IMR-90 (cell line): Measurements from ENCODE around the gene TRAF3. TPM values are rescaled to one million over a fixed set of nuclear protein-coding genes. Genes with fewer than 3 reads are reported as not detected.

Experiments used
- ATAC-seq: fragments of 200-7000 bp; cut with Tn5 transposase; 2 replicates; pipeline ENCODE4 v1.9.1; 2020; ENCODE audit warnings: low read depth, mild to moderate bottlenecking, moderate library complexity
- BruUV-seq: library from RNA; stranded (reverse); fragments of 400-500 nt; replicated peaks from 2 replicates; lab custom pipeline; 2021; lab: Mats Ljungman, UMichigan
- CTCF ChIA-PET: fragments of 300-600 bp; formaldehyde crosslinking; extraction: SDS; loops from one replicate; lab custom pipeline; 2021; ENCODE audit warnings: antibody characterized with exemption; lab: Yijun Ruan, JAX
- POLR2A ChIA-PET: fragments of 300-600 bp; sonication (Branson Sonifier 250); formaldehyde crosslinking; loops from one replicate; lab custom pipeline; 2022; ENCODE audit warnings: antibody characterized with exemption; ENCODE audit not compliant: unreplicated experiment; lab: Charles Lee
- DNase-seq: peaks from one replicate; pipeline ENCODE4 v3.0.0; 2013
- H2AFZ ChIP-seq: replicated peaks from 2 replicates; pipeline ENCODE3; 2013; ENCODE audit warnings: low read length, mild to moderate bottlenecking; ENCODE audit not compliant: poor library complexity
- H2AK5ac ChIP-seq: 2 replicates; pipeline ENCODE4 v1.6.1; 2013; ENCODE audit warnings: low read depth, low read length, inconsistent platforms
- H2AK9ac ChIP-seq: replicated peaks from 2 replicates; pipeline ENCODE3; 2013; ENCODE audit warnings: mild to moderate bottlenecking, low read depth, low read length, moderate library complexity; ENCODE audit not compliant: poor library complexity
- H2BK120ac ChIP-seq: 2 replicates; pipeline ENCODE4 v1.6.1; 2013; ENCODE audit warnings: low read depth, low read length, inconsistent platforms
- H2BK15ac ChIP-seq: 3 replicates; pipeline ENCODE4 v1.6.1; 2013; ENCODE audit warnings: low read depth, low read length, inconsistent platforms
- H2BK20ac ChIP-seq: 2 replicates; pipeline ENCODE4 v1.6.1; 2013; ENCODE audit warnings: low read depth, mild to moderate bottlenecking, inconsistent platforms, low read length, moderate library complexity
- H2BK5ac ChIP-seq: 2 replicates; pipeline ENCODE4 v1.6.1; 2013; ENCODE audit warnings: mild to moderate bottlenecking, low read depth, low read length, inconsistent platforms; ENCODE audit not compliant: poor library complexity, severe bottlenecking
- H3K14ac ChIP-seq: replicated peaks from 2 replicates; pipeline ENCODE4 v1.6.1; 2013; ENCODE audit warnings: low read depth, low read length, inconsistent platforms
- H3K18ac ChIP-seq: 2 replicates; pipeline ENCODE4 v1.6.1; 2013; ENCODE audit warnings: low read depth, low read length, control low read depth
- H3K23ac ChIP-seq: 2 replicates; pipeline ENCODE4 v1.6.1; 2013; ENCODE audit warnings: low read depth, low read length, inconsistent platforms
- H3K27ac ChIP-seq: 2 replicates; pipeline ENCODE4 v1.5.1; 2013; ENCODE audit warnings: mild to moderate bottlenecking, control low read depth, low read length; ENCODE audit not compliant: insufficient read depth
- H3K27me3 ChIP-seq: 2 replicates; pipeline ENCODE4 v1.6.1; 2013; ENCODE audit warnings: low read length; ENCODE audit not compliant: control insufficient read depth, insufficient read depth
- H3K36me3 ChIP-seq: 2 replicates; pipeline ENCODE4 v1.6.1; 2013; ENCODE audit warnings: low read length, mixed read lengths; ENCODE audit not compliant: control insufficient read depth, insufficient read depth
- H3K4ac ChIP-seq: 2 replicates; pipeline ENCODE4 v1.6.1; 2013; ENCODE audit warnings: low read depth, low read length, inconsistent platforms
- H3K4me1 ChIP-seq: 2 replicates; pipeline ENCODE4 v1.6.1; 2013; ENCODE audit warnings: low read length, mixed read lengths; ENCODE audit not compliant: control insufficient read depth, insufficient read depth
- H3K4me2 ChIP-seq: 2 replicates; pipeline ENCODE4 v1.6.1; 2013; ENCODE audit warnings: low read depth, mild to moderate bottlenecking, control low read depth, low read length, moderate library complexity
- H3K4me3 ChIP-seq: 2 replicates; pipeline ENCODE4 v1.5.1; 2013; ENCODE audit warnings: low read depth, mild to moderate bottlenecking, control low read depth, low read length, moderate library complexity; ENCODE audit not compliant: insufficient read depth
- H3K56ac ChIP-seq: 2 replicates; pipeline ENCODE4 v1.6.1; 2013; ENCODE audit warnings: low read length, inconsistent platforms; ENCODE audit not compliant: insufficient read depth; ENCODE audit errors: extremely low read depth
- H3K79me1 ChIP-seq, 2 experiments: 2 replicates each; pipeline ENCODE4 v1.6.1; 2013; ENCODE audit warnings: low read length in 2 of 2, inconsistent platforms in 1 of 2, low read depth in 1 of 2
- H3K9ac ChIP-seq: 2 replicates; pipeline ENCODE4 v1.6.1; 2013; ENCODE audit warnings: low read depth, low read length, control low read depth
- H3K9me1 ChIP-seq: 2 replicates; pipeline ENCODE4 v1.6.1; 2013; ENCODE audit warnings: low read length, inconsistent platforms; ENCODE audit not compliant: insufficient read depth
- H3K9me3 ChIP-seq: 2 replicates; pipeline ENCODE4 v1.6.1; 2013; ENCODE audit warnings: low read length; ENCODE audit not compliant: control insufficient read depth, insufficient read depth
- H4K20me1 ChIP-seq: 2 replicates; pipeline ENCODE4 v1.6.1; 2013; ENCODE audit warnings: low read length, inconsistent platforms; ENCODE audit not compliant: insufficient read depth
- H4K5ac ChIP-seq: 2 replicates; pipeline ENCODE4 v1.6.1; 2013; ENCODE audit warnings: mild to moderate bottlenecking, low read depth, low read length, control low read depth
- H4K8ac ChIP-seq, 2 experiments: 2 replicates each; pipeline ENCODE4 v1.6.1; 2013; ENCODE audit warnings: low read depth in 2 of 2, low read length in 2 of 2, control low read depth in 1 of 2, inconsistent platforms in 1 of 2
- H4K91ac ChIP-seq: 2 replicates; pipeline ENCODE4 v1.6.1; 2013; ENCODE audit warnings: low read depth, low read length, inconsistent platforms; ENCODE audit not compliant: insufficient read depth
- RAD21 ChIP-seq: IDR thresholded peaks from 2 replicates; pipeline ENCODE4 v1.6.1; 2012; ENCODE audit warnings: low read length, improper control_type of control experiment
- RCOR1 ChIP-seq: IDR thresholded peaks from 2 replicates; pipeline ENCODE4 v1.6.1; 2012; ENCODE audit warnings: mild to moderate bottlenecking, low read length, improper control_type of control experiment; ENCODE audit not compliant: insufficient replicate concordance
- WGBS, 2 experiments: methylation state at CpG; one replicate each; pipeline versions ENCODE4 v1.1.5 to v1.1.7; 2013; ENCODE audit warnings: missing lambda C conversion rate in 2 of 2; ENCODE audit not compliant: insufficient read length in 1 of 2; ENCODE audit errors: extremely low coverage in 2 of 2; 5-methylcytosine and 5-hydroxymethylcytosine counted together
- dilution Hi-C: fragments of 300-500 bp; cut with HindIII; formaldehyde crosslinking; loops from one replicate; pipeline ENCODE4 v1.14.3; 2018; ENCODE audit warnings: low sequenced_read_pairs; ENCODE audit not compliant: unreplicated experiment
- in situ Hi-C: fragments of 300-500 bp; cut with MboI; formaldehyde crosslinking; loops from 3 replicates; pipeline ENCODE4 v1.14.3; 2019; ENCODE audit warnings: low sequenced_read_pairs, inconsistent platforms, mixed read lengths
- intact Hi-C: fragments of 100-400 bp; cut with micrococcal nuclease; formaldehyde crosslinking; loops from 2 replicates; pipeline ENCODE4 v1.10.0; 2022
- polyA plus RNA-seq, 3 experiments: library from polyadenylated mRNA; depleted of rRNA; stranded (reverse); fragments of >200 nt; gene quantifications; 2 replicates each; pipeline ENCODE4 v1.2.3, GENCODE V29; 2012; ENCODE audit warnings: low replicate concordance in 1 of 3
- total RNA-seq: library from RNA; depleted of rRNA; stranded (reverse); fragments of >200 nt; gene quantifications from 2 replicates; pipeline ENCODE4 v1.2.3, GENCODE V29; 2012

The TRAF3 gene
- total and polyA plus RNA-seq, 2 of the 4 experiments (the other 2 are of a cell fraction): 21.2 to 25.3 TPM

- BruUV-seq: no TSS peak
- Histone ChIP-seq H3K14ac (no peak overlapping the region), H2BK15ac (no peak overlapping the region), H2BK5ac (no peak overlapping the region), H3K4me1 (no peaks in the 10 kb centered on the region; the same call in 1 of the 2 replicates), H4K8ac (no peak overlapping the region), H2AK9ac (no peak overlapping the region), H3K79me1 (peaks cover 0 to 42% of the 10 kb centered on the region in 2 experiments; a peak in 3 of 4 replicates), H3K4ac (no peak overlapping the region), H3K9ac (no peak overlapping the region), H3K9me1 (peaks cover 6% of the 10 kb centered on the region; the same call in 1 of the 2 replicates), H3K36me3 (peaks cover 63% of the 10 kb centered on the region), H3K27me3 (no peaks in the 10 kb centered on the region), H2BK120ac (no peak overlapping the region), H3K9me3 (no peaks in the 10 kb centered on the region), H3K56ac (no peak overlapping the region), H4K20me1 (peaks cover 15% of the 10 kb centered on the region), H4K5ac (no peak overlapping the region), H3K23ac (no peak overlapping the region), H2AFZ (no peak overlapping the region), H2AK5ac (no peak overlapping the region), H2BK20ac (no peak overlapping the region), H3K27ac (no peak overlapping the region), H3K4me2 (no peak overlapping the region), H3K18ac (no peak overlapping the region), H3K4me3 (no peak overlapping the region), H4K91ac (no peak overlapping the region)
- 94% methylated on average over 7 of the region's 22 CpGs; no CpG with 5 or more reads in 1 of the 2 experiments for WGBS, 2 experiments
- ChIA-PET CTCF (no interaction called here), POLR2A (no interaction called here)
- DNase-seq (no peak), ATAC-seq (no peak)
- in situ Hi-C loops (no loop called here), intact Hi-C loops (no loop called here), dilution Hi-C loops (no loop called here)
- no peak for TF ChIP-seq RCOR1
- TF ChIP-seq RAD21: no peak
Observed at GRCh38 chr14:102937331-102938175, 160.3 kb downstream of the TRAF3 start.
